SK-N-MC (cell line): ENCODE data around the gene MYO5A.

Experiments
- EZH2 ChIP-seq: fragments of 200-600 bp; sonication (generic); IDR thresholded peaks from one replicate; pipeline ENCODE4 v1.6.1; 2017; ENCODE audit warnings: antibody characterized with exemption
- FOXP2 ChIP-seq: optimal IDR thresholded peaks from 2 replicates; pipeline ENCODE3; 2011; ENCODE audit warnings: mild to moderate bottlenecking, moderate library complexity; ENCODE audit not compliant: insufficient read depth; ENCODE audit errors: extremely low read length, control extremely low read depth
- POLR2AphosphoS5 ChIP-seq: IDR thresholded peaks from 2 replicates; pipeline ENCODE4 v1.6.1; 2012; ENCODE audit warnings: mild to moderate bottlenecking, low read depth, low read length, borderline replicate concordance

GRCh38 chr15:52348056-52348745 lies 180.5 kb downstream of the MYO5A start:
- TF ChIP-seq POLR2AphosphoS5 (no peak), EZH2 (no peak), FOXP2 (no peak)
